ENCODE data around the gene NDFIP1. TPM values are rescaled to one million over a fixed set of nuclear protein-coding genes. Genes with fewer than 3 reads are reported as not detected.

The NDFIP1 gene
- total and polyA plus RNA-seq, 2 of the 8 experiments (the other 6 are each of a cell fraction or from before 2014, with no cell fraction given), result 8.8 to 27.1 TPM

DNA sequence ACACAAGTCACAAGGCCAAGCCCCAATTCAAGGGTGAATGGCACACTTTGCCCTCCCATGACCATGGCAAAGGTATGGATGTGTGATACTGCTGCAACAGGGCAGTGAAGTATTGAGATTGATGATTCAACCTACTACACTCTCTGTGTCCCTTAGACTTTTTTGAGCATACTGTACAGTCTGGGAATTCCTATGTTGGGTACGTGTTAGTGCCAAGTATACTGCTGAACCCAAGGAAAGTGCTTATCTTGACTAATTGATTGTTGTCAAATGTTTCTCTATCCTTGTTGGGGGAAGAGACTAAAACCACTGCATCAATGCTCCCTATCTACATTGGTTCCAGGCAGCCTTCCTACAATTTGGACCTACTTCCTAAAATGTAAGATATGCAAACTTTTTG is 93.7 kb downstream of the NDFIP1 start (continued):
- TF ChIP-seq HDAC2 (IDR thresholded peaks at IDR 0.05; ENCODE audit: borderline replicate concordance in 1 of 2, low read depth in 2 of 2, low read length in 2 of 2) (no peak), CEBPB (IDR thresholded peaks at IDR 0.05; ENCODE audit: low read depth, low read length) (no peak)

Other genes starting within 250 kb of the NDFIP1 start
- 101 and 106 TPM in 2 replicates for gene PCDH1, start 230.4 kb upstream of the NDFIP1 start, total RNA-seq (2021; fragmentation: NEBNext Ultra II Directional; extraction: Animal tissue kit (Norgen Biotek cat#: 25700))
- gene PCDH1, start 230.4 kb upstream of the NDFIP1 start, polyA plus RNA-seq (2011; rRNA removed), result 102 and 120 TPM in 2 replicates
- 59.6 and 61.4 TPM in 2 replicates for gene DELE1, start 184.9 kb upstream of the NDFIP1 start, total RNA-seq (2021; fragmentation: NEBNext Ultra II Directional; extraction: Animal tissue kit (Norgen Biotek cat#: 25700))
- gene DELE1, start 184.9 kb upstream of the NDFIP1 start, polyA plus RNA-seq (2011; rRNA removed), result 114 and 132 TPM in 2 replicates
- gene PCDH12, start 150.6 kb upstream of the NDFIP1 start, total RNA-seq (2021; fragmentation: NEBNext Ultra II Directional; extraction: Animal tissue kit (Norgen Biotek cat#: 25700)), result 0.17 and 0.21 TPM in 2 replicates
- 0.05 and 0.06 TPM in 2 replicates for gene PCDH12, start 150.6 kb upstream of the NDFIP1 start, polyA plus RNA-seq (2011; rRNA removed)
- gene RNF14, start 139.7 kb upstream of the NDFIP1 start, total RNA-seq (2021; fragmentation: NEBNext Ultra II Directional; extraction: Animal tissue kit (Norgen Biotek cat#: 25700)), result 19.6 and 20.2 TPM in 2 replicates
- gene RNF14, start 139.7 kb upstream of the NDFIP1 start, polyA plus RNA-seq (2011; rRNA removed), result 4.4 and 4.7 TPM in 2 replicates
- 93.6 and 94.3 TPM in 2 replicates for gene GNPDA1, start 95.8 kb upstream of the NDFIP1 start, total RNA-seq (2021; fragmentation: NEBNext Ultra II Directional; extraction: Animal tissue kit (Norgen Biotek cat#: 25700))
- gene GNPDA1, start 95.8 kb upstream of the NDFIP1 start, polyA plus RNA-seq (2011; rRNA removed), result 33.0 and 40.5 TPM in 2 replicates
- gene SPRY4, start 216.2 kb downstream of the NDFIP1 start, total RNA-seq (2021; fragmentation: NEBNext Ultra II Directional; extraction: Animal tissue kit (Norgen Biotek cat#: 25700)), result 98.2 and 113 TPM in 2 replicates
- gene SPRY4, start 216.2 kb downstream of the NDFIP1 start, polyA plus RNA-seq (2011; rRNA removed), result 59.1 and 80.0 TPM in 2 replicates